ENCODE measurements around the gene PHKB.
"Not testable (repeated sequence)": the region's sequence is repeated elsewhere in the genome, so short reads cannot be mapped to it uniquely, and the experiment has no call there.

PHKB gene

GRCh38 chr16:47465919-47466630, 4.9 kb downstream of the PHKB start:
- Histone ChIP-seq H3K4me3 (no peak overlapping the region), H3K27me3 (no peaks in the 10 kb centered on the region), H3K4me2 (peak overlapping the region in 8 of 11 experiments; percentile 11 to 95 (median 82); a peak in 14 of 22 replicates), H3K27ac (peak overlapping the region in 7 of 11 experiments; percentile 89 to 96 (median 95); a peak in 9 of 22 replicates), H3K4me1 (peaks cover 35 to 59% (median 53%) of the 10 kb centered on the region in 10 experiments), H4K20me1 (peaks cover 0 to 34% (median 0%) of the 10 kb centered on the region in 11 experiments; a peak in 3 of 22 replicates), H3K36me3 (peaks cover 0 to 39% (median 16%) of the 10 kb centered on the region in 11 experiments; a peak in 16 of 22 replicates), H3K9ac (no peak overlapping the region; a peak in 1 of 22 replicates), H3K9me3 (replicated peaks in 1 of 11) (peaks cover 0 to 7% (median 2%) of the 10 kb centered on the region in 11 experiments; a peak in 4 of 22 replicates)
- TF ChIP-seq Cebpa-rat (IDR thresholded peaks at IDR 0.05), result no peak

DNA sequence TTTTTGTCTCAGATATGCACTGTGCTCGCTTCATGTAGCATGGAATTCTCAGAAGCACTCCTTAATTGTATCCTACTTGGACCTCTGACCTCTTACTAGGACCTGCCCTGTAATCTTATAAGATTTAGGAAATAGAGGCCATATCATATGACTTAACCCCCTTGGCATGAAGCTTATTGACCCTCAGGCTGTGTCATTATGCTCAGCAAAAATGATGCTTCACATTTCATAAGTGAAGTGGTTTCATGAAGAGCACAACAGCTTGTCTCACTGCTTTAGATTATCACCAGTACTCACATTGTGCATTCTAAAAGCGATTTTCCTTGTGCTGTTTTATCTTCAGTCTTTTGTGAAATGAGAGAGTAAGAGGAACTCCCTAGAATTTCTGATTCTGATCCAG, 6.4 kb downstream of the PHKB start:
- Histone ChIP-seq H3K4me1 (peaks cover 29 to 54% (median 48%) of the 10 kb centered on the region in 10 experiments), H3K4me3 (no peak overlapping the region), H4K20me1 (peaks cover 0 to 35% (median 0%) of the 10 kb centered on the region in 11 experiments; a peak in 3 of 22 replicates), H3K4me2 (peak overlapping the region in 4 of 11 experiments; percentile 10 to 42 (median 31); a peak in 4 of 22 replicates), H3K27ac (no peak overlapping the region), H3K9me3 (replicated peaks in 1 of 11) (peaks cover 0 to 18% (median 8%) of the 10 kb centered on the region in 11 experiments; a peak in 7 of 22 replicates), H3K36me3 (peaks cover 8 to 53% (median 24%) of the 10 kb centered on the region in 11 experiments; a peak in 18 of 22 replicates), H3K27me3 (no peaks in the 10 kb centered on the region), H3K9ac (no peak overlapping the region)
- TF ChIP-seq Cebpa-rat (IDR thresholded peaks at IDR 0.05), result no peak

DNA sequence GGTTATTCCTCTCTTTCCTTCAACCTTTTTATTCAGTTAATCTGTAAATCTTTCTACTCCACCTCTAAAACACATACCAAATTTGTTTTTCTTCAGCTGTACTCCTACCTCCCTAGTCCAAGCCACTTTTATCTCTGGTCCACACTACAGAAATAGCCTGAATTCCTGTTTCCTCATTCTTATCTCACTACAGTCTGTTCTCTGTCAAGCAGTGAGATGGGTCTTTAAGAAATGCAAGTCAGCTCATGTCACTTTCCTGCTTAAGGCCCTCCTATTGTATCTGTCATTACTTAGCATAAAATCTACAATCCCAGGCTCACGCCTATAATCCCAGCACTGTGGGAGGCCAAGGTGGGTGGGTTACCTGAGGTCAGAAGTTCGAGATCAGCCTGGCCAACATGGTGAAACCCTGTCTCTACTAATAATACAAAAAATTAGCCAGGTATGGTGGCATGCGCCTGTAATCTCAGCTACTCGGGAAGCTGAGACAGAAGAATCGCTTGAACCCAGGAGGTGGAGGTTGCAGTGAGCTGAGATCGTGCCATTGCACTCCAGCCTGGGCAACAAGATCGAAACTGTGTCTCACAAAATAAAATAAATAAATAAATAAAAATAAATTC, 7.0 kb downstream of the PHKB start:
- H4K20me1 ChIP-seq, result peaks cover 0 to 37% (median 0%) of the 10 kb centered on the region in 11 experiments; a peak in 3 of 22 replicates
- peaks cover 0 to 20% (median 8%) of the 10 kb centered on the region in 11 experiments; a peak in 7 of 22 replicates for H3K9me3 ChIP-seq (replicated peaks in 1 of 11)
- peaks cover 8 to 59% (median 31%) of the 10 kb centered on the region in 11 experiments; a peak in 18 of 22 replicates for H3K36me3 ChIP-seq
- not testable (repeated sequence) for H3K4me3 ChIP-seq, H3K9ac ChIP-seq, H3K27me3 ChIP-seq
- peak overlapping the region in 1 of 11 experiments; percentile 9; a peak in 1 of 22 replicates for H3K27ac ChIP-seq
- H3K4me2 ChIP-seq, result peak overlapping the region in 7 of 11 experiments; percentile 1 to 42 (median 10); a peak in 6 of 22 replicates
- peaks cover 26 to 47% (median 41%) of the 10 kb centered on the region in 10 experiments for H3K4me1 ChIP-seq

DNA sequence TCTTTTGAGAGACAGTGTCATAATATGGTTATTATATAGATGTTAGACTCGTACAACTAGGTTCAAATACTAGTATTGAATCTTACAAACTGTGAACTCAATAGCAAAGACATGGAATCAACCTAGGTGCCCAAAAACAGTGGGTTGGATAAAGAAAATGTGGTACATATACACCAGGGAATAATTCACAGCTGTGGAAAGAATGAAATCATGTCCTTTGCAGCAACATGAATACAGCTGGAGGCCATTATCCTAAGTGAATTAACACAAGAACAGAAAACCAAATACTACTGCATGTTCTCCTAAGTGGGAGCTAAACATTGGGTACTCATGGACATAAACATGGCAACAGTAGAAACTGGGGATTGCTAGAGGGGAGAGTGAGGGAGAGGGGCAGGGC, 8.1 kb downstream of the PHKB start:
- Histone ChIP-seq H3K27me3 (no peaks in the 10 kb centered on the region), H3K4me3 (no peak overlapping the region), H3K9ac (no peak overlapping the region), H3K4me1 (peaks cover 16 to 36% (median 31%) of the 10 kb centered on the region in 10 experiments), H3K27ac (0 out of 22 replicates have a peak overlapping the region, but pooled peaks of 1 of the 11 experiments have one; percentile 2), H3K4me2 (peak overlapping the region in 1 of 11 experiments; percentile 9; a peak in 2 of 22 replicates), H3K36me3 (peaks cover 8 to 59% (median 31%) of the 10 kb centered on the region in 11 experiments; a peak in 18 of 22 replicates), H3K9me3 (replicated peaks in 1 of 11) (peaks cover 0 to 20% (median 8%) of the 10 kb centered on the region in 11 experiments; a peak in 7 of 22 replicates), H4K20me1 (peaks cover 0 to 43% (median 0%) of the 10 kb centered on the region in 11 experiments; a peak in 3 of 22 replicates)
- TF ChIP-seq Cebpa-rat (IDR thresholded peaks at IDR 0.05), result no peak

- Histone ChIP-seq H3K36me3 (peaks cover 8 to 63% (median 31%) of the 10 kb centered on the region in 11 experiments; a peak in 18 of 22 replicates), H4K20me1 (peaks cover 0 to 49% (median 0%) of the 10 kb centered on the region in 11 experiments; a peak in 3 of 22 replicates), H3K4me1 (peaks cover 6 to 27% (median 21%) of the 10 kb centered on the region in 10 experiments; a peak in 19 of 20 replicates), H3K9me3 (replicated peaks in 1 of 11) (peaks cover 0 to 20% (median 8%) of the 10 kb centered on the region in 11 experiments; a peak in 7 of 22 replicates), H3K4me3 (no peak overlapping the region), H3K9ac (no peak overlapping the region), H3K27ac (no peak overlapping the region), H3K27me3 (no peaks in the 10 kb centered on the region), H3K4me2 (no peak overlapping the region)
- no peak for TF ChIP-seq Cebpa-rat (IDR thresholded peaks at IDR 0.05)
Measured at GRCh38 chr16:47470211-47470610, 9.1 kb downstream of the PHKB start.

GRCh38 chr16:47470810-47471209, 9.7 kb downstream of the PHKB start:
- Histone ChIP-seq H3K9ac (no peak overlapping the region), H4K20me1 (peaks cover 0 to 51% (median 0%) of the 10 kb centered on the region in 11 experiments; a peak in 3 of 22 replicates), H3K4me3 (no peak overlapping the region), H3K27ac (no peak overlapping the region), H3K27me3 (no peaks in the 10 kb centered on the region), H3K9me3 (replicated peaks in 1 of 11) (peaks cover 0 to 20% (median 8%) of the 10 kb centered on the region in 11 experiments; a peak in 7 of 22 replicates), H3K4me1 (peaks cover under 1 to 21% (median 15%) of the 10 kb centered on the region in 10 experiments; a peak in 16 of 20 replicates), H3K4me2 (no peak overlapping the region), H3K36me3 (peaks cover 10 to 69% (median 31%) of the 10 kb centered on the region in 11 experiments; a peak in 21 of 22 replicates)
- no peak for TF ChIP-seq Cebpa-rat (IDR thresholded peaks at IDR 0.05)

- not testable (repeated sequence) for H3K27ac ChIP-seq, H3K27me3 ChIP-seq, H3K4me2 ChIP-seq, H3K4me3 ChIP-seq, H3K4me1 ChIP-seq, H3K9ac ChIP-seq
- peaks cover 22 to 75% (median 37%) of the 10 kb centered on the region in 11 experiments; a peak in 21 of 22 replicates for H3K36me3 ChIP-seq
- H4K20me1 ChIP-seq, result peaks cover 0 to 42% (median 0%) of the 10 kb centered on the region in 11 experiments; a peak in 3 of 22 replicates
- peaks cover 0 to 20% (median 8%) of the 10 kb centered on the region in 11 experiments; a peak in 7 of 22 replicates for H3K9me3 ChIP-seq (replicated peaks in 1 of 11)
Measured at GRCh38 chr16:47473004-47473403, 11.9 kb downstream of the PHKB start.

DNA sequence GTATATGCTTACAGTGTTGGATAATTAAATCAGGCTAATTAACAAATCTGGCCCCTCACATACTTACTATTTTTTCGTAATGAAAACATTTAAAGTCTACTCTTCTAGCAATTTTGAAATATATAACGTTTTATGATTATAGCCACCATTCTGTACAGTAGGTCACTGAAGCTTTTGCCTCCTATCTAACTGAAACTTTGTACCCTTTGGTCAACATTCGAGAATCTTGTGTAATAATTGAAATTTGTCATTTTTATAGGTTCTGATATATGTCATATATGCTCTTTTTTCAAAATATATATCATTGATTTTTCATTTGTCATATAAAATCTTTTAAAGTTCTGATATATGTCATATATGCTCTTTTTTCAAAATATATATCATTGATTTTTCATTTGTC, 12.7 kb downstream of the PHKB start:
- H3K27me3 ChIP-seq, result no peaks in the 10 kb centered on the region
- TF ChIP-seq Cebpa-rat (IDR thresholded peaks at IDR 0.05), result no peak
- no peak overlapping the region for H3K4me3 ChIP-seq
- H3K27ac ChIP-seq, result no peak overlapping the region
- H4K20me1 ChIP-seq, result peaks cover 0 to 43% (median 0%) of the 10 kb centered on the region in 11 experiments; a peak in 3 of 22 replicates
- H3K4me2 ChIP-seq, result no peak overlapping the region
- peaks cover 0 to 7% (median 0%) of the 10 kb centered on the region in 10 experiments; a peak in 2 of 20 replicates for H3K4me1 ChIP-seq
- H3K9ac ChIP-seq, result no peak overlapping the region
- peaks cover 0 to 20% (median 8%) of the 10 kb centered on the region in 11 experiments; a peak in 7 of 22 replicates for H3K9me3 ChIP-seq (replicated peaks in 1 of 11)
- peaks cover 22 to 74% (median 33%) of the 10 kb centered on the region in 11 experiments; a peak in 21 of 22 replicates for H3K36me3 ChIP-seq
